ENCODE results near the gene CCL16.

GRCh38 chr17:35953720-35954119 is 27.6 kb downstream of the CCL16 start:
- no peak for TF ChIP-seq CTCF (IDR thresholded peaks at IDR 0.05; ENCODE audit: borderline replicate concordance, extremely low read depth, low read length, poor library complexity, severe bottlenecking)
- TF ChIP-seq EZH2 (IDR thresholded peaks at IDR 0.05; ENCODE audit: borderline replicate concordance, low read depth, low read length, severe bottlenecking): no peak

Data from DND-41 (cell line).